CD14-positive monocyte (primary cell): ENCODE results near the gene C16orf95. TPM values are rescaled to one million over a fixed set of nuclear protein-coding genes. Genes with fewer than 3 reads are reported as not detected.

Experiments
- DNase-seq, 3 donors: peaks; one replicate each; pipeline ENCODE4 v3.0.0-alpha.2; 2011 to 2022
- H2AFZ ChIP-seq: 2 replicates; pipeline ENCODE4 v1.6.0; 2012; ENCODE audit warnings: mild to moderate bottlenecking, low read depth, low read length, inconsistent platforms; ENCODE audit not compliant: insufficient read depth, poor library complexity, severe bottlenecking
- H3K27ac ChIP-seq, 2 donors: 1 replicate in 1 of 2; 2 replicates in 1 of 2; pipeline ENCODE4 v1.5.1; 2012 to 2013; ENCODE audit warnings: low read length in 2 of 2, control low read depth in 1 of 2, inconsistent platforms in 1 of 2, low read depth in 1 of 2, mild to moderate bottlenecking in 1 of 2
- H3K27me3 ChIP-seq, 2 donors: one replicate each; pipeline versions ENCODE4 v1.6.0 to v1.6.1; 2011 to 2013; ENCODE audit warnings: low read length in 2 of 2; ENCODE audit not compliant: control insufficient read depth in 2 of 2, insufficient read depth in 2 of 2
- H3K36me3 ChIP-seq, 2 donors: replicated peaks in 1 of 2; 1 replicate in 1 of 2; 2 replicates in 1 of 2; pipeline versions ENCODE4 v1.5.1 to v1.6.1; 2012 to 2013; ENCODE audit warnings: low read length in 2 of 2, control low read depth in 1 of 2, inconsistent platforms in 1 of 2, mild to moderate bottlenecking in 1 of 2; ENCODE audit not compliant: insufficient read depth in 2 of 2, control insufficient read depth in 1 of 2
- H3K4me1 ChIP-seq, 2 donors: 1 replicate in 1 of 2; 2 replicates in 1 of 2; pipeline versions ENCODE4 v1.5.1 to v1.6.1; 2012 to 2013; ENCODE audit warnings: low read length in 2 of 2, control low read depth in 1 of 2, inconsistent platforms in 1 of 2, mild to moderate bottlenecking in 1 of 2, moderate library complexity in 1 of 2; ENCODE audit not compliant: insufficient read depth in 2 of 2, control insufficient read depth in 1 of 2
- H3K4me2 ChIP-seq: replicated peaks from 2 replicates; pipeline ENCODE3; 2012; ENCODE audit warnings: low read length, moderate library complexity, mild to moderate bottlenecking; ENCODE audit not compliant: poor library complexity, severe bottlenecking; ENCODE audit errors: extremely low read depth
- H3K4me3 ChIP-seq, 3 experiments: fragments of 200-600 bp in 1 of 3; sonication (generic) in 1 of 3; replicated peaks in 1 of 3; 1 replicate in 2 of 3; 2 replicates in 1 of 3; pipeline ENCODE4 v1.5.1; 2011 to 2013; ENCODE audit warnings: low read length in 3 of 3, mild to moderate bottlenecking in 3 of 3, control low read depth in 2 of 3, low read depth in 2 of 3, inconsistent platforms in 1 of 3, moderate library complexity in 1 of 3
- H3K79me2 ChIP-seq: 2 replicates; pipeline ENCODE4 v1.6.0; 2012; ENCODE audit warnings: mild to moderate bottlenecking, control low read depth, inconsistent platforms, low read length, moderate library complexity; ENCODE audit not compliant: insufficient read depth
- H3K9ac ChIP-seq: 2 replicates; pipeline ENCODE4 v1.6.0; 2017; ENCODE audit warnings: low read length, mild to moderate bottlenecking; ENCODE audit not compliant: insufficient read depth, poor library complexity, severe bottlenecking
- H3K9me3 ChIP-seq, 2 donors: replicated peaks in 1 of 2; 1 replicate in 1 of 2; 2 replicates in 1 of 2; pipeline versions ENCODE4 v1.5.1 to v1.6.1; 2012 to 2013; ENCODE audit warnings: low read length in 2 of 2, control low read depth in 1 of 2; ENCODE audit not compliant: control insufficient read depth in 1 of 2, insufficient read depth in 1 of 2
- H4K20me1 ChIP-seq: 2 replicates; pipeline ENCODE4 v1.6.0; 2012; ENCODE audit warnings: mild to moderate bottlenecking, low read length, control low read depth, moderate library complexity; ENCODE audit not compliant: insufficient read depth
- H3K27ac Mint-ChIP-seq, 7 donors: one replicate each; pipeline ENCODE4 v1.8.0; 2020; ENCODE audit warnings: mild to moderate bottlenecking in 7 of 7, mixed read lengths in 7 of 7, moderate library complexity in 6 of 7, inconsistent platforms in 2 of 7
- H3K27me3 Mint-ChIP-seq, 3 donors: one replicate each; pipeline ENCODE4 v1.8.0; 2021 to 2022; ENCODE audit warnings: low read depth in 3 of 3, mild to moderate bottlenecking in 3 of 3, mixed read lengths in 3 of 3, moderate library complexity in 3 of 3, inconsistent platforms in 1 of 3
- H3K36me3 Mint-ChIP-seq, 2 donors: one replicate each; pipeline ENCODE4 v1.8.0; 2020; ENCODE audit warnings: mixed read lengths in 2 of 2, inconsistent platforms in 1 of 2, mild to moderate bottlenecking in 1 of 2
- H3K4me1 Mint-ChIP-seq: one replicate; pipeline ENCODE4 v1.8.0; 2020; ENCODE audit warnings: mild to moderate bottlenecking, mixed read lengths
- H3K4me3 Mint-ChIP-seq, 2 donors: one replicate each; pipeline ENCODE4 v1.8.0; 2020; ENCODE audit warnings: mild to moderate bottlenecking in 2 of 2, mixed read lengths in 2 of 2, moderate library complexity in 1 of 2
- H3K9me3 Mint-ChIP-seq, 7 donors: one replicate each; pipeline ENCODE4 v1.8.0; 2020 to 2022; ENCODE audit warnings: mixed read lengths in 7 of 7, mild to moderate bottlenecking in 6 of 7, moderate library complexity in 6 of 7, inconsistent platforms in 2 of 7
- WGBS: methylation state at CpG from one replicate; pipeline ENCODE4 v1.1.5; 2013; ENCODE audit warnings: missing lambda C conversion rate; ENCODE audit not compliant: insufficient coverage; 5-methylcytosine and 5-hydroxymethylcytosine counted together
- intact Hi-C, 2 donors: fragments of 100-400 bp; cut with micrococcal nuclease; formaldehyde crosslinking; loops; one replicate each; pipeline versions ENCODE4 v1.15.0 to v1.15.1; 2023
- polyA plus RNA-seq, 3 donors: library from polyadenylated mRNA; depleted of rRNA in 1 of 3; unstranded in 2 of 3; stranded (reverse) in 1 of 3; fragments of 300-500 nt in 2 of 3; fragments of >200 nt in 1 of 3; fragmentation: Illumina TruSeq in 2 of 3; gene quantifications; 1 replicate in 2 of 3; 2 replicates in 1 of 3; pipeline ENCODE4 v1.2.3, GENCODE V29; 2012 to 2021
- TF ChIP-seq, protein P1 (sequence below): fragments of 200-600 bp; IDR thresholded peaks from one replicate; pipeline ENCODE4 v1.8.0; 2022; ENCODE audit warnings: antibody characterized with exemption, mild to moderate bottlenecking

The C16orf95 gene
- polyA plus RNA-seq, 3 donors, result 0.89 to 1.9 (median 1.7) TPM

- Histone ChIP-seq H3K4me2 (no peak overlapping the region), H3K27me3 (no peaks in the 10 kb centered on the region), H3K9ac (no peak overlapping the region), H3K9me3 (no peaks in the 10 kb centered on the region), H2AFZ (no peak overlapping the region), H3K79me2 (no peaks in the 10 kb centered on the region), H3K4me3 (no peak overlapping the region), H3K4me1 (no peaks in the 10 kb centered on the region), H4K20me1 (no peaks in the 10 kb centered on the region), H3K27ac (no peak overlapping the region), H3K36me3 (no peaks in the 10 kb centered on the region)
- TF ChIP-seq, protein P1, sequence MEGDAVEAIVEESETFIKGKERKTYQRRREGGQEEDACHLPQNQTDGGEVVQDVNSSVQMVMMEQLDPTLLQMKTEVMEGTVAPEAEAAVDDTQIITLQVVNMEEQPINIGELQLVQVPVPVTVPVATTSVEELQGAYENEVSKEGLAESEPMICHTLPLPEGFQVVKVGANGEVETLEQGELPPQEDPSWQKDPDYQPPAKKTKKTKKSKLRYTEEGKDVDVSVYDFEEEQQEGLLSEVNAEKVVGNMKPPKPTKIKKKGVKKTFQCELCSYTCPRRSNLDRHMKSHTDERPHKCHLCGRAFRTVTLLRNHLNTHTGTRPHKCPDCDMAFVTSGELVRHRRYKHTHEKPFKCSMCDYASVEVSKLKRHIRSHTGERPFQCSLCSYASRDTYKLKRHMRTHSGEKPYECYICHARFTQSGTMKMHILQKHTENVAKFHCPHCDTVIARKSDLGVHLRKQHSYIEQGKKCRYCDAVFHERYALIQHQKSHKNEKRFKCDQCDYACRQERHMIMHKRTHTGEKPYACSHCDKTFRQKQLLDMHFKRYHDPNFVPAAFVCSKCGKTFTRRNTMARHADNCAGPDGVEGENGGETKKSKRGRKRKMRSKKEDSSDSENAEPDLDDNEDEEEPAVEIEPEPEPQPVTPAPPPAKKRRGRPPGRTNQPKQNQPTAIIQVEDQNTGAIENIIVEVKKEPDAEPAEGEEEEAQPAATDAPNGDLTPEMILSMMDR, result no peak
- H3K27ac Mint-ChIP-seq, result no peak overlapping the region
- H3K4me1 Mint-ChIP-seq, result peaks cover 2% of the 10 kb centered on the region
- H3K27me3 Mint-ChIP-seq, result peaks cover 2 to 9% (median 6%) of the 10 kb centered on the region in 3 donors
- intact Hi-C loops, result no loop called here
- peaks cover 2 to 8% (median 3%) of the 10 kb centered on the region in 7 donors for H3K9me3 Mint-ChIP-seq
- no peaks in the 10 kb centered on the region for H3K36me3 Mint-ChIP-seq
- DNase-seq, result no peak
- 91% methylated on average over 7 of the region's 13 CpGs for WGBS
- H3K4me3 Mint-ChIP-seq, result no peak overlapping the region
Measured at GRCh38 chr16:87255866-87256265, 61.3 kb downstream of the C16orf95 start.

DNA sequence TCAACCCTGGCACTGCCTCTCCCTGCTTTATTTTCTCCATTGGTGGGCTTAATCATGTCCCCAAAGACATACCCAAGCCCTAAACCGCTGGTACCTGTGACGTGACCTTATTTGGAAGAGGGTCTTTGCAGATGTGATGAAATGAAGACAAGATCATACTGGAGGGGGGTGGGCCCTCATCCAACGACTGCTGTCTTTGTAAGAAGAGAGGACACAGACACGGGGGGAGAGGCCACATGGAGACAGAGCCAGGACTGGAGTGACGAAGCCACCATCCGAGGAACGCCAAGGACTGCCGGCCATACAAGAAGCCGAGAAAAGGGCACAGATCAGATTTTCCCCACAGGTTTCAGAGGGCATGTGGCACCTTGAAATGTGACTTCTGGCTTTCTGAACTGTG is 62.5 kb downstream of the C16orf95 start:
- intact Hi-C loops, result no loop called here

More for the DNA sequence above, 62.5 kb downstream of the C16orf95 start:
- Histone ChIP-seq H3K9ac (no peak overlapping the region), H3K79me2 (no peaks in the 10 kb centered on the region), H3K27ac (no peak overlapping the region), H2AFZ (no peak overlapping the region), H3K36me3 (no peaks in the 10 kb centered on the region), H3K9me3 (no peaks in the 10 kb centered on the region), H3K4me1 (no peaks in the 10 kb centered on the region), H3K4me2 (no peak overlapping the region), H3K27me3 (no peaks in the 10 kb centered on the region), H3K4me3 (no peak overlapping the region), H4K20me1 (no peaks in the 10 kb centered on the region)
- H3K9me3 Mint-ChIP-seq, result no peaks in the 10 kb centered on the region
- 94% methylated on average over 8 of the region's 9 CpGs for WGBS
- no peaks in the 10 kb centered on the region for H3K36me3 Mint-ChIP-seq
- DNase-seq, result no peak
- no peak overlapping the region for H3K27ac Mint-ChIP-seq
- peaks cover 2% of the 10 kb centered on the region for H3K4me1 Mint-ChIP-seq
- TF ChIP-seq, protein P1, result no peak
- no peak overlapping the region for H3K4me3 Mint-ChIP-seq
- peaks cover 2 to 9% (median 8%) of the 10 kb centered on the region in 3 donors for H3K27me3 Mint-ChIP-seq
